GM12878 (cell line): ENCODE data around the gene SIGLEC11. TPM values are rescaled to one million over a fixed set of nuclear protein-coding genes. Genes with fewer than 3 reads are reported as not detected.
"Not testable (repeated sequence)": the region's sequence is repeated elsewhere in the genome, so short reads cannot be mapped to it uniquely, and the experiment has no call there.

Source experiments
- ATAC-seq: fragments of 200-7000 bp; cut with Tn5 transposase; 3 replicates; pipeline ENCODE4 v1.9.1; 2020; ENCODE audit warnings: mild to moderate bottlenecking, moderate library complexity
- BruUV-seq: library from RNA; stranded (reverse); fragments of 400-500 nt; replicated peaks from 2 replicates; lab custom pipeline; 2021; lab: Mats Ljungman, UMichigan
- CTCF ChIA-PET: fragments of 300-600 bp; sonication (Branson Sonifier 250); formaldehyde crosslinking; extraction: SDS; loops from one replicate; lab custom pipeline; 2021; ENCODE audit warnings: inconsistent platforms; lab: Yijun Ruan, JAX
- POLR2A ChIA-PET: fragments of 350-600 bp; formaldehyde crosslinking; extraction: SDS; loops from one replicate; lab custom pipeline; 2021; ENCODE audit warnings: inconsistent platforms; lab: Charles Lee
- RAD21 ChIA-PET: fragments of 300-600 bp; sonication (Branson Sonifier 250); formaldehyde crosslinking; loops from one replicate; lab custom pipeline; 2023; ENCODE audit warnings: antibody characterized with exemption; ENCODE audit not compliant: unreplicated experiment; lab: Charles Lee
- SMC1A ChIA-PET: fragments of 300-600 bp; sonication (Branson Sonifier 250); formaldehyde crosslinking; loops from one replicate; lab custom pipeline; 2023; ENCODE audit not compliant: unreplicated experiment, uncharacterized antibody; lab: Charles Lee
- DNase-seq: peaks from one replicate; pipeline ENCODE4 v3.0.0-alpha.2; 2011; ENCODE audit warnings: low read depth, low spot score
- FAIRE-seq: peaks from 3 replicates; lab custom pipeline; 2011; peaks lifted over from hg19 to GRCh38; lab: Jason Lieb, UNC
- H2AFZ ChIP-seq: 2 replicates; pipeline ENCODE4 v1.6.0; 2011; ENCODE audit warnings: low read depth, low read length, control low read depth; ENCODE audit not compliant: control insufficient read depth
- H3K27ac ChIP-seq: 2 replicates; pipeline ENCODE4 v1.5.1; 2011; ENCODE audit warnings: control low read depth; ENCODE audit not compliant: control insufficient read depth, insufficient read depth
- H3K27me3 ChIP-seq, 2 experiments: replicated peaks in 1 of 2; 2 replicates each; pipeline versions ENCODE4 v1.6.0 to v1.6.1; 2011; ENCODE audit warnings: low read length in 1 of 2; ENCODE audit not compliant: control insufficient read depth in 2 of 2, insufficient read depth in 2 of 2
- H3K36me3 ChIP-seq, 2 experiments: 2 replicates each; pipeline ENCODE4 v1.5.1; 2011; ENCODE audit warnings: low read length in 1 of 2; ENCODE audit not compliant: control insufficient read depth in 2 of 2, insufficient read depth in 2 of 2
- H3K4me1 ChIP-seq: 2 replicates; pipeline ENCODE4 v1.6.1; 2011; ENCODE audit warnings: mild to moderate bottlenecking, low read length, moderate library complexity, mixed read lengths; ENCODE audit not compliant: control insufficient read depth, insufficient read depth
- H3K4me2 ChIP-seq: 2 replicates; pipeline ENCODE4 v1.6.0; 2011; ENCODE audit warnings: control low read depth; ENCODE audit not compliant: control insufficient read depth, insufficient read depth
- H3K4me3 ChIP-seq: fragments of 200-600 bp; sonication (generic); 2 replicates; pipeline ENCODE4 v1.5.1; 2016
- H3K79me2 ChIP-seq: 2 replicates; pipeline ENCODE4 v1.6.0; 2011; ENCODE audit warnings: low read length; ENCODE audit not compliant: control insufficient read depth, insufficient read depth
- H3K9ac ChIP-seq: 2 replicates; pipeline ENCODE4 v1.8.0; 2011; ENCODE audit warnings: low read length, control low read depth, mixed read lengths; ENCODE audit not compliant: control insufficient read depth, insufficient read depth
- H3K9me3 ChIP-seq: replicated peaks from 3 replicates; pipeline ENCODE4 v1.5.1; 2011; ENCODE audit warnings: mild to moderate bottlenecking, low read length; ENCODE audit not compliant: control insufficient read depth, insufficient read depth
- H4K20me1 ChIP-seq: 2 replicates; pipeline ENCODE4 v1.6.0; 2011; ENCODE audit not compliant: control insufficient read depth, insufficient read depth
- ELK1 ChIP-seq: IDR thresholded peaks from 2 replicates; pipeline ENCODE4 v1.6.1; 2012; ENCODE audit warnings: low read depth, low read length, improper control_type of control experiment
- HDAC2 ChIP-seq: fragments of 200-600 bp; sonication (generic); IDR thresholded peaks from 2 replicates; pipeline ENCODE4 v1.6.1; 2017
- HDAC6 ChIP-seq: fragments of 200-600 bp; sonication (generic); IDR thresholded peaks from one replicate; pipeline ENCODE4 v1.8.0; 2017; ENCODE audit warnings: antibody characterized with exemption; ENCODE audit not compliant: unreplicated experiment
- IKZF1 ChIP-seq: fragments of 450-650 bp; conservative IDR thresholded peaks from 2 replicates; pipeline ENCODE4 v1.6.1; 2017; ENCODE audit warnings: antibody characterized with exemption, mild to moderate bottlenecking
- MYB ChIP-seq: fragments of 150-350 bp; IDR thresholded peaks from 2 replicates; pipeline ENCODE4 v1.6.1; 2014; ENCODE audit warnings: mild to moderate bottlenecking, low read depth, low read length, borderline replicate concordance
- NRF1 ChIP-seq: conservative IDR thresholded peaks from 2 replicates; pipeline ENCODE4 v1.6.1; 2011; ENCODE audit warnings: mild to moderate bottlenecking, low read depth, low read length, improper control_type of control experiment
- PML ChIP-seq: IDR thresholded peaks from 2 replicates; pipeline ENCODE4 v1.6.1; 2012; ENCODE audit warnings: low read length, inconsistent platforms
- RAD21 ChIP-seq: IDR thresholded peaks from 2 replicates; pipeline ENCODE4 v1.6.1; 2011; ENCODE audit warnings: mild to moderate bottlenecking, low read depth, low read length, moderate library complexity; ENCODE audit not compliant: insufficient read depth
- RB1 ChIP-seq: fragments of 450-650 bp; formaldehyde crosslinking; IDR thresholded peaks from 2 replicates; pipeline ENCODE4 v1.6.1; 2017; ENCODE audit warnings: mild to moderate bottlenecking, borderline replicate concordance
- WGBS: methylation state at CpG from one replicate; pipeline ENCODE4 v1.1.6; 2016; ENCODE audit warnings: low lambda C conversion rate; ENCODE audit not compliant: insufficient replicate concordance, insufficient coverage; ENCODE audit errors: missing lambda C conversion rate; 5-methylcytosine and 5-hydroxymethylcytosine counted together
- in situ Hi-C: fragments of 300-500 bp; cut with MboI; formaldehyde crosslinking; loops from 9 replicates; pipeline ENCODE4 v1.14.3; 2018; ENCODE audit warnings: mixed read lengths
- intact Hi-C: fragments of 100-400 bp; cut with micrococcal nuclease; formaldehyde crosslinking; loops from one replicate; pipeline ENCODE4 v1.14.2; 2022; ENCODE audit not compliant: unreplicated experiment
- polyA plus RNA-seq, 11 experiments: library from polyadenylated mRNA; depleted of rRNA in 4 of 11; unstranded in 6 of 11; stranded (reverse) in 5 of 11; fragments of >200 nt; fragmentation: Nextera tagmentation in 4 of 11; fragmentation: Illumina TruSeq in 1 of 11; extraction: Ambion mirVana in 4 of 11; extraction: Trizol in 1 of 11; gene quantifications; 1 replicate in 1 of 11; 2 replicates in 10 of 11; pipeline versions ENCODE4 v1.2.1 to v1.2.3, GENCODE V29; 2011 to 2016; ENCODE audit warnings: inconsistent platforms in 2 of 11, missing spikeins in 2 of 11, low read depth in 1 of 11
- total RNA-seq, 4 experiments: library from RNA; depleted of rRNA in 3 of 4; stranded (reverse); fragments of >200 nt in 3 of 4; fragmentation: Illumina TruSeq in 1 of 4; extraction: Trizol in 1 of 4; gene quantifications; 2 replicates each; pipeline versions ENCODE4 v1.2.1 to v1.2.3, GENCODE V29; 2013 to 2021
- TF ChIP-seq, protein P1 (sequence below): IDR thresholded peaks from 2 replicates; pipeline ENCODE4 v1.6.1; 2012; ENCODE audit warnings: mild to moderate bottlenecking, low read depth, low read length

The SIGLEC11 gene
- total and polyA plus RNA-seq, 10 of the 15 experiments (the other 5 are each of a cell fraction or from before 2014, with no cell fraction given) = not detected

DNA sequence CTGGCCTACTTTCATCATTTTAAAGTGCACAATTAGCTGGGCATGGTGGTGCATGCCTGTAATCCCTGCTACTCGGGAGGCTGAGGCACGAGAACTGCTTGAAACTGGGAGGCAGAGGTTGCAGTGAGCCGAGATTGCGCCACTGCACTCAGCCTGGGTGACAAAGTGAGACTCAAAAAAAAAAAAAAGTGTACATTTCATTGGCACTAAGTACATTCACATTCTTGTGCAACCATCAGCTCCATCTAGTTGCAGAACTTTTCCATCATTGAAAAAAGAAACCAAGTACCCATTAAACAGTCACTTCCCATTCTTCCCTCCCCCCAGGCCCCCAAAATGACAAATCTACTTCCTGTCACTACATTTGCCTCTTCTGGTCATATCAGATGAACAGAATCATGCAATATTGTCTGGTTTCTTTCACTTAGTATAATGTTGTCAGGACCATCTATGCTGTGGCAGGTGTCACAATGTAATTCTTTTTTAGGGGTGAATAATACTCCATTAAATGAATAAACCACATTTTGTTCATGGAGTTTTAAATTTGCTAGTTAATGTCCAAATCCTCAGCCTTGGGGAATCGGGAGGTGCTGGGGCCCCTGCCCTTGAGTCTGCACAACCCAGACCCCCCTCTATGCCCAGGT lies 7.4 kb upstream of the SIGLEC11 start:
- SMC1A ChIA-PET = no interaction called here
- DNase-seq = no peak

DNA sequence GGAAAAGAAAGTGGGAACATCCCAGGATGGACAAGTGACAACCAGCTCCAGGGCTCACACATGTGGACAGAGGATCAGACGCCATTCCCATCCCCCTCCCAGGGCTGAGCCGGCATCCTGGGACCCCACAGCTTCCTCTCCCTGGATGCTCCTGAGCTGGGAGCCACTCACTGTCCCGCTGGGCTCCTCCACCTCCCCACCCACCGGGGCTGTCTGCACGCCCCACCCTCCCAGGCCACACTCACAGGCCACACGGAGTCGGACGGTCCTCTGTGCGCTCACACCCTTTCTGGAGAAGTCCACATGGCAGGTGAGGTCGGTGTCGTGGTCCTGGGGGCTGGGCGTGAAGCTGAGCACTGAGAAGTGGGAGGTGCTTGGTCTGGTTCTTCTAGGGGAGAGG lies 1.1 kb downstream of the SIGLEC11 start:
- H2AFZ ChIP-seq, in situ Hi-C loops, H3K4me3 ChIP-seq, H4K20me1 ChIP-seq, H3K4me2 ChIP-seq, H3K79me2 ChIP-seq, H3K27me3 ChIP-seq, ATAC-seq, H3K9me3 ChIP-seq, DNase-seq, FAIRE-seq, H3K4me1 ChIP-seq, BruUV-seq, intact Hi-C loops, CTCF ChIA-PET, RAD21 ChIA-PET, H3K36me3 ChIP-seq, H3K9ac ChIP-seq, SMC1A ChIA-PET, H3K27ac ChIP-seq, POLR2A ChIA-PET: not testable (repeated sequence)
- no CpG with 5 or more reads among the region's 12 CpGs for WGBS

More for the DNA sequence above, 7.4 kb upstream of the SIGLEC11 start:
- ChIA-PET CTCF (no interaction called here), RAD21 (no interaction called here), POLR2A (no interaction called here)
- TF ChIP-seq MYB = no peak
- no peak for TF ChIP-seq RB1
- TF ChIP-seq, protein P1, sequence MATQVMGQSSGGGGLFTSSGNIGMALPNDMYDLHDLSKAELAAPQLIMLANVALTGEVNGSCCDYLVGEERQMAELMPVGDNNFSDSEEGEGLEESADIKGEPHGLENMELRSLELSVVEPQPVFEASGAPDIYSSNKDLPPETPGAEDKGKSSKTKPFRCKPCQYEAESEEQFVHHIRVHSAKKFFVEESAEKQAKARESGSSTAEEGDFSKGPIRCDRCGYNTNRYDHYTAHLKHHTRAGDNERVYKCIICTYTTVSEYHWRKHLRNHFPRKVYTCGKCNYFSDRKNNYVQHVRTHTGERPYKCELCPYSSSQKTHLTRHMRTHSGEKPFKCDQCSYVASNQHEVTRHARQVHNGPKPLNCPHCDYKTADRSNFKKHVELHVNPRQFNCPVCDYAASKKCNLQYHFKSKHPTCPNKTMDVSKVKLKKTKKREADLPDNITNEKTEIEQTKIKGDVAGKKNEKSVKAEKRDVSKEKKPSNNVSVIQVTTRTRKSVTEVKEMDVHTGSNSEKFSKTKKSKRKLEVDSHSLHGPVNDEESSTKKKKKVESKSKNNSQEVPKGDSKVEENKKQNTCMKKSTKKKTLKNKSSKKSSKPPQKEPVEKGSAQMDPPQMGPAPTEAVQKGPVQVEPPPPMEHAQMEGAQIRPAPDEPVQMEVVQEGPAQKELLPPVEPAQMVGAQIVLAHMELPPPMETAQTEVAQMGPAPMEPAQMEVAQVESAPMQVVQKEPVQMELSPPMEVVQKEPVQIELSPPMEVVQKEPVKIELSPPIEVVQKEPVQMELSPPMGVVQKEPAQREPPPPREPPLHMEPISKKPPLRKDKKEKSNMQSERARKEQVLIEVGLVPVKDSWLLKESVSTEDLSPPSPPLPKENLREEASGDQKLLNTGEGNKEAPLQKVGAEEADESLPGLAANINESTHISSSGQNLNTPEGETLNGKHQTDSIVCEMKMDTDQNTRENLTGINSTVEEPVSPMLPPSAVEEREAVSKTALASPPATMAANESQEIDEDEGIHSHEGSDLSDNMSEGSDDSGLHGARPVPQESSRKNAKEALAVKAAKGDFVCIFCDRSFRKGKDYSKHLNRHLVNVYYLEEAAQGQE = no peak
- no peak for TF ChIP-seq IKZF1
- no peak for TF ChIP-seq ELK1
- TF ChIP-seq HDAC2 = no peak
- TF ChIP-seq PML = no peak
- no peak for TF ChIP-seq NRF1
- TF ChIP-seq RAD21 = no peak
- no peak for TF ChIP-seq HDAC6
- whole genome bisulfite sequencing = 9% methylated on average over 4 of the region's 5 CpGs
- no peaks in the 10 kb centered on the region for H3K27me3 ChIP-seq
- intact Hi-C loops = no loop called here
- no peak overlapping the region for H2AFZ ChIP-seq
- no peaks in the 10 kb centered on the region for H3K9me3 ChIP-seq
- ATAC-seq = no peak
- no peak overlapping the region for H3K9ac ChIP-seq
- H3K27ac ChIP-seq = no peak overlapping the region
- FAIRE-seq = no peak
- no peaks in the 10 kb centered on the region for H4K20me1 ChIP-seq
- H3K79me2 ChIP-seq = no peaks in the 10 kb centered on the region
- H3K4me2 ChIP-seq = no peak overlapping the region
- in situ Hi-C loops = no loop called here
- no peaks in the 10 kb centered on the region for H3K36me3 ChIP-seq
- no peaks in the 10 kb centered on the region for H3K4me1 ChIP-seq
- BruUV-seq = no TSS peak
- H3K4me3 ChIP-seq = no peak overlapping the region
